GM12878 (cell line): ENCODE measurements around the gene RAB35. TPM values are rescaled to one million over a fixed set of nuclear protein-coding genes. Genes with fewer than 3 reads are reported as not detected.

Source experiments
- ATF2 ChIP-seq: IDR thresholded peaks from 2 replicates; pipeline ENCODE4 v1.6.1; 2012; ENCODE audit warnings: low read length, inconsistent platforms
- ATF7 ChIP-seq: fragments of 450-650 bp; IDR thresholded peaks from 2 replicates; pipeline ENCODE4 v1.6.1; 2016; ENCODE audit warnings: low read depth, mild to moderate bottlenecking
- BACH1 ChIP-seq: fragments of 450-650 bp; IDR thresholded peaks from 2 replicates; pipeline ENCODE4 v1.6.1; 2017; ENCODE audit warnings: mild to moderate bottlenecking, borderline replicate concordance
- BCL3 ChIP-seq: IDR thresholded peaks from 2 replicates; pipeline ENCODE4 v1.6.1; 2011; ENCODE audit warnings: borderline replicate concordance, low read depth, mild to moderate bottlenecking, moderate library complexity, low read length; ENCODE audit not compliant: insufficient read depth, poor library complexity, severe bottlenecking
- BRCA1 ChIP-seq: IDR thresholded peaks from 2 replicates; pipeline ENCODE4 v1.6.1; 2011; ENCODE audit warnings: low read depth, low read length, improper control_type of control experiment
- CBFB ChIP-seq: IDR thresholded peaks from 2 replicates; pipeline ENCODE4 v1.6.1; 2016; ENCODE audit warnings: antibody characterized with exemption, low read depth
- CBX5 ChIP-seq: sonication (generic); IDR thresholded peaks from 2 replicates; pipeline ENCODE4 v1.6.1; 2016; ENCODE audit warnings: low read depth, moderate library complexity, mild to moderate bottlenecking, inconsistent platforms
- CHD2 ChIP-seq: IDR thresholded peaks from 2 replicates; pipeline ENCODE4 v1.6.1; 2011; ENCODE audit warnings: low read depth, low read length, improper control_type of control experiment, borderline replicate concordance
- EED ChIP-seq: sonication (generic); IDR thresholded peaks from 2 replicates; pipeline ENCODE4 v1.6.1; 2016; ENCODE audit warnings: antibody characterized with exemption, low read depth
- ETV6 ChIP-seq, 2 experiments: fragments of 450-650 bp in 1 of 2; IDR thresholded peaks in 1 of 2; conservative IDR thresholded peaks in 1 of 2; 2 replicates each; pipeline ENCODE4 v1.6.1; 2014; ENCODE audit warnings: antibody characterized with exemption in 1 of 2, borderline replicate concordance in 1 of 2, low read depth in 1 of 2, mild to moderate bottlenecking in 1 of 2, moderate library complexity in 1 of 2
- EZH2 ChIP-seq: IDR thresholded peaks from 2 replicates; pipeline ENCODE4 v1.6.1; 2012; ENCODE audit warnings: low read depth, mild to moderate bottlenecking, control low read depth, inconsistent platforms, low read length, borderline replicate concordance; ENCODE audit not compliant: control insufficient read depth
- GATAD2B ChIP-seq: fragments of 450-650 bp; conservative IDR thresholded peaks from 2 replicates; pipeline ENCODE4 v1.6.1; 2017; ENCODE audit warnings: low read depth, mild to moderate bottlenecking, moderate library complexity
- KLF5 ChIP-seq: fragments of 450-650 bp; IDR thresholded peaks from 2 replicates; pipeline ENCODE4 v1.6.1; 2014; ENCODE audit warnings: mild to moderate bottlenecking; ENCODE audit not compliant: partially characterized antibody
- MEF2A ChIP-seq: IDR thresholded peaks from 2 replicates; pipeline ENCODE4 v1.6.1; 2011; ENCODE audit warnings: low read depth, mild to moderate bottlenecking, low read length, moderate library complexity; ENCODE audit not compliant: insufficient read depth
- MEF2B ChIP-seq: fragments of 450-650 bp; IDR thresholded peaks from 2 replicates; pipeline ENCODE4 v1.6.1; 2018; ENCODE audit warnings: mild to moderate bottlenecking, moderate library complexity; ENCODE audit not compliant: partially characterized antibody, poor library complexity, severe bottlenecking
- MTA2 ChIP-seq: fragments of 450-650 bp; IDR thresholded peaks from 2 replicates; pipeline ENCODE4 v1.6.1; 2016; ENCODE audit warnings: low read depth, mild to moderate bottlenecking, moderate library complexity
- MTA3 ChIP-seq: IDR thresholded peaks from 2 replicates; pipeline ENCODE4 v1.6.1; 2012; ENCODE audit warnings: low read length, inconsistent platforms, borderline replicate concordance
- MXI1 ChIP-seq: fragments of 150-350 bp; IDR thresholded peaks from 2 replicates; pipeline ENCODE4 v1.6.1; 2011; ENCODE audit warnings: low read depth, mild to moderate bottlenecking, inconsistent platforms, low read length, improper control_type of control experiment
- MYB ChIP-seq: fragments of 150-350 bp; IDR thresholded peaks from 2 replicates; pipeline ENCODE4 v1.6.1; 2014; ENCODE audit warnings: mild to moderate bottlenecking, low read depth, low read length, borderline replicate concordance
- NR2F1 ChIP-seq: fragments of 450-650 bp; conservative IDR thresholded peaks from 2 replicates; pipeline ENCODE4 v1.6.1; 2017; ENCODE audit warnings: mild to moderate bottlenecking
- POLR2AphosphoS5 ChIP-seq: IDR thresholded peaks from 2 replicates; pipeline ENCODE4 v1.6.1; 2011; ENCODE audit warnings: mild to moderate bottlenecking, low read length, inconsistent platforms
- POU2F2 ChIP-seq: IDR thresholded peaks from 3 replicates; pipeline ENCODE4 v1.6.1; 2011; ENCODE audit warnings: low read depth, mild to moderate bottlenecking, low read length, borderline replicate concordance
- SIX5 ChIP-seq: IDR thresholded peaks from 2 replicates; pipeline ENCODE4 v1.6.1; 2011; ENCODE audit warnings: mild to moderate bottlenecking, low read depth, low read length, moderate library complexity; ENCODE audit not compliant: severe bottlenecking
- SMARCA5 ChIP-seq: fragments of 450-650 bp; IDR thresholded peaks from 2 replicates; pipeline ENCODE4 v1.6.1; 2017; ENCODE audit warnings: mild to moderate bottlenecking
- SREBF2 ChIP-seq: IDR thresholded peaks from 2 replicates; pipeline ENCODE4 v1.6.1; 2012; ENCODE audit warnings: mild to moderate bottlenecking, low read length
- YBX1 ChIP-seq: fragments of 450-650 bp; IDR thresholded peaks from 2 replicates; pipeline ENCODE4 v1.6.1; 2016; ENCODE audit warnings: antibody characterized with exemption
- ZBTB33 ChIP-seq: fragments of 450-650 bp; IDR thresholded peaks from 2 replicates; pipeline ENCODE4 v1.6.1; 2017; ENCODE audit warnings: mild to moderate bottlenecking
- ZSCAN29 ChIP-seq: fragments of 450-650 bp; IDR thresholded peaks from 2 replicates; pipeline ENCODE4 v1.6.1; 2017; ENCODE audit warnings: mild to moderate bottlenecking, moderate library complexity
- polyA plus RNA-seq, 11 experiments: library from polyadenylated mRNA; depleted of rRNA in 4 of 11; unstranded in 6 of 11; stranded (reverse) in 5 of 11; fragments of >200 nt; fragmentation: Nextera tagmentation in 4 of 11; fragmentation: Illumina TruSeq in 1 of 11; extraction: Ambion mirVana in 4 of 11; extraction: Trizol in 1 of 11; gene quantifications; 1 replicate in 1 of 11; 2 replicates in 10 of 11; pipeline versions ENCODE4 v1.2.1 to v1.2.3, GENCODE V29; 2011 to 2016; ENCODE audit warnings: inconsistent platforms in 2 of 11, missing spikeins in 2 of 11, low read depth in 1 of 11
- total RNA-seq, 4 experiments: library from RNA; depleted of rRNA in 3 of 4; stranded (reverse); fragments of >200 nt in 3 of 4; fragmentation: Illumina TruSeq in 1 of 4; extraction: Trizol in 1 of 4; gene quantifications; 2 replicates each; pipeline versions ENCODE4 v1.2.1 to v1.2.3, GENCODE V29; 2013 to 2021

The RAB35 gene
- total and polyA plus RNA-seq, 10 of the 15 experiments (the other 5 are each of a cell fraction or from before 2014, with no cell fraction given), result 0.76 to 99.2 (median 43.8) TPM

GRCh38 chr12:120119271-120119973, 2.9 kb upstream of the RAB35 start (continued):
- no peak; the same call in 1 of the 2 replicates for TF ChIP-seq MXI1
- no peak for TF ChIP-seq CBX5
- peak; percentile 64 for TF ChIP-seq ATF7
- no peak for TF ChIP-seq SIX5
- peak; percentile 67 for TF ChIP-seq EED
- no peak for TF ChIP-seq CHD2
- no peak for TF ChIP-seq ZSCAN29
- TF ChIP-seq BRCA1, result no peak
- TF ChIP-seq YBX1, result no peak
- TF ChIP-seq SMARCA5, result 0 out of 2 replicates have a peak, but pooled peaks have one; percentile 29
- TF ChIP-seq ETV6 (conservative IDR thresholded peaks at IDR 0.05 in 1 of 2, IDR thresholded peaks at IDR 0.05 in 1 of 2; ENCODE audit: borderline replicate concordance in 1 of 2, low read depth in 1 of 2), result peak in 1 of 2 experiments; percentile 51; a peak in 1 of 4 replicates
- TF ChIP-seq CBFB, result no peak
- TF ChIP-seq KLF5, result no peak
- no peak for TF ChIP-seq SREBF2
- TF ChIP-seq EZH2, result no peak
- peak; percentile 97 for TF ChIP-seq BACH1
- TF ChIP-seq ATF2, result peak; percentile 80; the same call in 1 of the 2 replicates
- TF ChIP-seq MEF2A, result 0 out of 2 replicates have a peak, but pooled peaks have one; percentile 30
- TF ChIP-seq MTA3, result no peak
- no peak for TF ChIP-seq NR2F1
- TF ChIP-seq ZBTB33, result no peak
- TF ChIP-seq MEF2B, result peak; percentile 23
- TF ChIP-seq BCL3, result peak; percentile 82
- peak; percentile 62 for TF ChIP-seq MTA2
- TF ChIP-seq POU2F2, result no peak
- no peak for TF ChIP-seq GATAD2B
- TF ChIP-seq MYB, result no peak
- TF ChIP-seq POLR2AphosphoS5, result no peak
